GM18909 (cell line): Measurements from ENCODE around the gene MAL.

Source experiments
- ATAC-seq: cut with Tn5 transposase; IDR thresholded peaks from one replicate; pipeline ENCODE4 v1.9.1; 2021; ENCODE audit warnings: mild to moderate bottlenecking; ENCODE audit not compliant: unreplicated experiment, poor library complexity

Gene MAL

DNA sequence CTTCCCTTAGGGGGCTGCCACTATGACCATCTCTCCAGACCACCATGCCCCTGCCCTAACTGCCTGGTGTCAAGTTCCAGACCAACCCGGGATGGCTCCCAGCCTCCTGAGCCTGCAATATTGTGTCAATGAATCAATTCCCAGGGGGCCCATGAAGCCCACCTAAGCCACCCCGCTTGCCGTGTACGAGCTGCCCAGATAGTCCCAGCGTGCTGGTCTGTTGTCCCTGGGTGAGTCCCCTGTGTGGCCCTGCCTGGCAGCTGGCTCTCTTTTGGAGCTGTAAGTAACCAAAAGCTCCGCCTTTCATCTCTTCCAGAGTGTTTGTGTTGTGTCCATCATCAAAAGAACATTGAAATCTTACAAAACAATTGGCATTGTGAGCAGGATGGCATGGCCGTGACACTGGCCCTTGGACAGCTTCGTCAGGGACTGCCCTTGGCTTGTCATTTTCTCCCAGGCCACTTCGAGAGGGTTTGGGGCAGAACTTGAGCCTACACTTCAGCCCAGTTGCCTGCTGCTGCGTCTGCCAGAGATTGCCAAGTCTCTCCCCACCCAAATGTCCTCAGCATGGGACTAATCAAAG lies 11.3 kb upstream of the MAL start:
- ATAC-seq: no peak

DNA sequence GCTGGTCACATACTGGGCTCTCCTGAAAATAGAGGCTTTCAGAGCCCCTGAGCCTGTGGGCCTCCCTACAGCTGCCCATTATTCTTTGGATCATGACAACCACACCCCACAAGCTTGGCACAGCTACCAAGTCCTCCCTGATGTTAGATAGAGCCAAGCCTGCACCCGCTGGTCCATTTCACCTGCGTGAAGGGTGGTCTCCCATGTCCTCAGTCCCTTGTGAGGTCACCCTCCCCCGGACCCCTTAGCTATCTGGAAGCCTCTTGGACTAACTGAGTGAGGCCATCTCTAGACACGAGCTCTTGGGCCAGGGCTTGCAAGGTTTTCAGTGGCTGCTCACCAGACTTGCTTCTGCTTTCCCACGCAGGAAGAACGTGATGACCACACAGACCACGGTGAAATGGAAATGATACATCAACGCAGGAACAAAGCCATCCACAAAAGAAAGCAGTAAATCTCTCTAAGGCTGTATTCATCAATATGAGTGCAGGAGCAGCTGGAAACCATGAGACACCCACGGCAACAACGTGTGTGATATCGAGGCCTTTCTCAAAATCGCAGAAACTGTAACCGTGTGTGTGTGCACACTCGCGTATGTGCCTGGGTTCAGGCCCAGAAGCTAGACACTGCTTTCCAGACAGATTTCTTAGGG lies 10.1 kb upstream of the MAL start:
- no peak for ATAC-seq

DNA sequence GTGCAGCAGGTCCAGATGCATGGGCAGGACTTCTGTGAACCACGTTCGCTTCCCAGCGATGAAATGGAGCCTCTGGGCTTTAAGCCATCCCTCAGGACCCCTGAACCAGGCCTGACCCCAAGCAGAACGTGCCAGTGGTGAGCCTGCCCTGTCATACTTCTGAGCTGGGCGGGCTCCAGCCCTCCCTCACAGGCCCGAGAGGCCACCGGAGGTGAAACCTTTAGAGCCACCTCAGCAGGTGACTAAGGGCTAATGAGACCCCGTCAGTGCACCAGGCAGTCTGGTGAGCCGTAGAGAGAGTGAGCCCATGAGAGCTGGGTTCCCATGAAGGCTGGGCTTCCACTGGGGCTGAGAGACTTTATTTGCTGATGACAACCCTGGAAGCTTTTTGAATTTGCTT lies 8.9 kb upstream of the MAL start:
- ATAC-seq: no peak

DNA sequence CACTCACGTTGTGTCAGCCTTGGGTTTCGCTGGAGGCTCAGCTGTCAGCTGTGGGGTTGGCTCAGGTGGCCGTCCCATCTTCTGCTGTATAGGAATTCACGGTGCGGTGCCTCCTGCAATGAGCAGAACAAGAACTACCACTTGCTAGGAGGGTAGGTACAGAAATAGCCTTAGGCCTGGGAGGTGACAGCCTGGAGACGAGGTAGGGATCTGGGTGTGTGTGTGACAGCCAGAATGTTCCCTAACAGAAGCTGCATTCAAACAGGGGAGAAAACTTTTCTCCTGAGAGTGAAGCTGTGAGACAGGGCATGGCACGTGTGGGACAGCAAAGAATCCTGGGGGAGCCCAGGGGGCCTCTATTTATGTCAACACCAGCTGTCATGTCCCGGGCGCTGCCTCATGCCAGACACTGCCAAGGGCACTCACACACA lies 8.4 kb upstream of the MAL start:
- no peak for ATAC-seq

DNA sequence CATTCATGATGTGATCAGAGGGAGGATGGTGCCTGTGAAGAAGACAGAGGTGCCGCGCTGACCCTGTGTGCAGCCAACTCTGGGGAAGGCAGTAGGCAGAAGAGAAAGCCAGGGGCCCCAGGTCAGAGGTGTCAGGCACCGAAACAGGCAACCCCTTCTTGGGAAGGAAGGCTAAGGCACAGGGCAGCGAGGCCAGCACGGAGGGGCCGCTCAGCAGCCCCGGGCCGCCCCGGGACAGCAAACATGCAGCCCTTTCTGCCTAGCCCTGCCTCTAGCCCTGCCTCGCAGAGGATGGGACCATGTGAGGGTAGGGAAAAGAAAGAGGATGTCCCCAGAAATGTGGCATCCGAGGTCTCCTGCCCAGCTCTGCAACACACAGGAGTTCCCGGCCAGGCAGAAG lies 7.7 kb upstream of the MAL start:
- no peak for ATAC-seq

DNA sequence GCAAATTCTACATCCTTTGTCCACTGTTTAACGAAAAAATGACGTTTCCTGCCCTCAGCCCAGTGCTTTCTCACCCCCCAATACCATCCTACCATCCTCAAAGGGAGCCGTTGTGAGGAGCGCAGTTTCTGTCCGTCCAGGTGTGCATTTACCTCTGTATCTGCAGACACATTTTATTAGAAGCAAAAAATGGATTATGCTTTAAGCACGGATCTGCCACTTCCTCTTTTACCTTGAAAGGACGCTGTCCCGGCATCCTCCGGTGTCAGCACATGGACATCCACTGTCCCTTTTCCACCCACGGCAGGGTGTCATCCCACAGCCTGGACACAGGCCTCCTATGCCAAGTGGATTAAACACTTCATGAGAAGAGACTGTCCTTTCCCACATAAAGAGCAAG lies 7.2 kb upstream of the MAL start:
- no peak for ATAC-seq

DNA sequence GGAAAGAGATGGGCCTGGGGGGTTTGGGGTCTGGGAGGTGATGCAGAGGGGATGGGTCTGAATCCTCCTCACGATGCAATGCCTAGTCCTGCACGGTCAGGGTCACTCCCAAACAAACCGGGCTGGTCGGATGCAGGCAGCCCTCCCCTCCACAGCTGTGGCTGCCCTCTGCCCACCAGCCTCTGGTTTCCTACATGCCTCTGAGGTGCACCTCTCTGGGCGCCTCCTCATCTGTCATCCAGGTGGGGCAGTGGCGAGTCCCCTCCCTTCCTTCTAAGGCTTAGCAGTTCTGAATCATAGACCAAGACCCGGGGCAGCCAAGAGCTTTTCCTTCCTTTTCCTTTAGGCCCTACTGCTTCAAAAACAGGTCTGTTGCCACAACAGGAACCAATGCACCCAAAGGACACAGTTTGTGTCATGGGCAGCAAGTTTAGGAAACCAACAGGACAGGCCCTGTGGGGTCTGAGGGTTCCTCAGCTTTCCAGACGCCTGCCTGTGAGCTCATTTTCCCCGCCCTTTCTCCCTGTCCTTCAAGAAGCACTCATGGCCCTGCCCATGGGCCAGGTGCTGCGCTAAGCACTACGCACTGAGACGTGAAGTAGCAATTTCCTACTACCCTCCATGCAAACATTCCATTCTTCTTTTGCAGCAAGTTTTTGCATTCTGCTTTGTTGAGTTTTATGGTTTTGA lies 6.5 kb upstream of the MAL start:
- ATAC-seq: no peak

DNA sequence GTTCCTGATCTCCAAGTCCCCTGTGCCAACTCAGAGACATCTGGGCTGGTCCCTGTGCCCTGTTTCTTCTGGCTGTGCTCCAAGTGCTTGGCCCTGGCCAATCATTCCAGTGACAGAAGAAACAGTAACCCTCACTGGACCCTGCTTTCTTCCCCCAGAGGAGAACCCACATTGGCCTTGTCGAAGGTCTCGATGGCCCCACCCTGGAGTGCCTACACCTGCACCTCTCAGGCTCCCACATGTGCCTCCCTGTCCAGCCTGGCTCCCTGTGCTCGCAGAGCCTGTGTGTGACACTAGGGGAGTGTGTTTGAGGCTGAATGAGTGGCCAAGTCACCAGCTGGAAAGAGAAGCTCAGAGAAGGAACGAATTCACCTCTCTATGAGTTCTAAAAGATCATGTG lies 5.9 kb upstream of the MAL start:
- ATAC-seq: no peak

DNA sequence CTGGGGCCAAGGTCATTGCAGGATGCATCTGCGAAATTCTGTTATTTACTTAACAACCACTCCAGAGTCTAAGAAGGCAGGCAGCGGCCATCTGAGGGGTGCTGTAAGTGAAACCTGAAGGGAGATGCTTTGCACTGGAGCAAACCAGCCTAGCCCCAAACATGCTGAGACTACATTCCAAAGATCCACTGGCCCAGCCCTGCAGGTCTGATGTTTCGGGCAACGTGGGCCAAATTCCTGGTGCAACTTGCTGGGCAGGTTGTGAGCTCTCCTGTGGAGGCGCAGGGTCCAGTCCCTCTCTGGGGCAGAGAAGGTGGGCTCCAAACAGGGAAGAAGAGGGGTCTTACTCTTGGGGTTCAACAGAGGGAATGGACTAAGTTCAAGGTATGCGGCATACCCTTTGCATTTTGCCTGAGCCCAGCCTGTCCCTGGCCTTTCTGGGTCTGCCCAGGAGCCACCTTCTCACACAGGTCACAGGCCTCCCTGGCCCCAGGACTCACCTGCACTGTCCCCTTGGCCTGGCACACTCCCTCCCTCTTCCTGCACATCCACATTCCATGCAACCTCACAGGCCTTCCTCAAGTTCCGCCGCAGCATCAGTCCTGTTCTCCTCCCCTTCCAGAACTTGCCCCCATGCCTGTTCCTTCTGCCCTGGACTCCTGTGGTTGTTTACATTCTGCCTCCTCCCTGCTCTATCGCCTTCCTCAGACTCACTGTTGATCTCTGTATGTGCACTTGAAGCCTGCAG lies 5.1 kb upstream of the MAL start:
- ATAC-seq: no peak

DNA sequence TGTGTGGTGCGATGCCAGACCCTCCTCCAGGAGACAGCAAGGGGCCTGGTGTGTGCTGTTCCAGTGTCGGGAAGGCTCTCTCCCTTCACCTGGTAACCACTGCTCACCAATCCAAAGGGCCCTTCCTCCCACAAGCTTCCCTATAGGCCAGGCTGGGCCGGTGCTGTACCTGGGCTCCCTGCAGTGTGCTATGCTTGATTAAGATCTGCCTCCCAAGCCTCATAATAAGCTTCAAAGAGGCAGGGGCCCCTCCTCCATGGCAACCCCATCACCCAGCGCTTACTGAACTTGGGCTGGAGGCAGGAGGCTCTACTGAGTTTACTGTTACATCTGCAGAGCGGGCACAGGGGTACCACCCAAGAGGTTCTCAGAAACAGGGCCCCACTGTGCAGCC lies 4.5 kb upstream of the MAL start:
- ATAC-seq: no peak

DNA sequence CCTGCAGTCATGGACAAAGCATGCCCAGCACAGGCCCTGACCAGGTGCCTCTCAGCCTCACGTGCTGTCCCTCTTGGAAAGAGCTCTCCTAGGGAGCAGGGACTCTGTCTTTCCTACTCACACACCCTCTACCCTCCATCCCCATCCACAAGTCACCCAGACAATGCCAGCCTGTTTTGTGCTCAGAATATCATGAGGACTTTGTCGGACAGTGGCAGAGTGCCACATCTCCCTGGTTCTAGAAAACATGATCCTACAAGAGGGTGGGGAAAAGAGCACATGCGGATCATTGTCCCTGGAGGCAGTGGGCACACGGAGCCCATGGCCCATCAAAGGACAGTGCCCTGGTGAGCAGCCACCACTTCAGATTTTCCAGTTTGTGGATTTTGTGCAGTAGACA lies 3.7 kb upstream of the MAL start:
- ATAC-seq: no peak

DNA sequence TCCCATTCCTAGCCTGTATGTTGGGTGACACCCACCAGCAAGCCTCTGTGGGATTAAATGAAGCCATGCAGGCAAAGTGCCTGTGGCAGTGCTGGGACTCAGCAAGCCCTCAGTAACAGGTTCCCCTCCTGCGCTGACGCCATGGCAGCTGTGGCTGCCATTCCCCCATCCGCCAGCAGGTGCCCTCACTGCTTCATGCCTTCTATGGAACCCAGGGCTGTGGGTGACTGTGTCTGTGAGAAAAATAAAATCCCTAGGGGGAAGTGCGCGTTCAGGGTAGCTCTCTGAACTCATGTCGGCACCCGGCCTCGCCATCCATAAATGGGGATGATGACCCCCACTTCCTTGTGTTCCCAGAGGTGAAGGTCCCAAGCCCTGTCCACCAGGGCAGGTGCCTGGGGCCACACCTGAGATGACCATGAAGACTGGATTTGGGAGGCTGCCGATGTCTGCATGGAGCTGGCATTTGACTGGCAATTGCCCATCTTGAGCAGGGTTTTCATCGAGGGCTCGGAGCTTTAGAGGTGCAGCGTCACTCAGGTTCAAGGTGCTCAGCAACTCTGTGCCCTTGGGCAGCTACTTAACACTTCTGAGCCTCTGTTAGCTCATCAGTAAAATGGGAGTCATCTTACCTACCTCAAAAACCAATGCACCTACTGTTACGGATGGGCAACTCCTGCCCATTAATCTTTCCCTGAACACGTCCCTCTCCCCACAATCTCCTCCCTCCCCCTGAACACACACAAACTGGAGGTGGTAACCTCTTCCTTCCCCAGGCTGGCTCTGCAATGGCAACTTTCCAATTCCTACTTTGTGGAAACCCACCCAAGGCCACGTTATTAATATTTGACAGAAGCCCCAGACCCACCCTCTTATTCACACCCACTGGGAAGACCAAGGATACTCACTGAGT lies 2.9 kb upstream of the MAL start:
- peak; percentile 86 for ATAC-seq

DNA sequence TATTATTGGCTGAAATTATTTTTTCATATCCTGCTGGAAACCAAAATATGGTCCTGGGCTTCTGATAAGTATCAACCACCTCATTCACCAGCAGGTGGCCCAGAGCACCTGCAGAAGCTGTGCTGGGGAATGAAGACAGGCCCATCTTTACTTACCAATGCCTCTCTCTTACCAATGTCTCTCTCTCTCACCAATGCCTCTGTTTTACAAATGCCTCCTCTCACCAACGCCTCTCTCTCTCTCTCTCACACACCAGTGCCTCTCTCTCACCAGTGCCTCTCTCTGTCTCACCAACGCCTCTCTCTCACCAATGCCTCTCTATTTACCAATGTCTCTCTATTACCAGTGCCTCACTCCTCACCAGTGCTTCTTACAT lies 2.3 kb upstream of the MAL start:
- peak; percentile 45 for ATAC-seq

DNA sequence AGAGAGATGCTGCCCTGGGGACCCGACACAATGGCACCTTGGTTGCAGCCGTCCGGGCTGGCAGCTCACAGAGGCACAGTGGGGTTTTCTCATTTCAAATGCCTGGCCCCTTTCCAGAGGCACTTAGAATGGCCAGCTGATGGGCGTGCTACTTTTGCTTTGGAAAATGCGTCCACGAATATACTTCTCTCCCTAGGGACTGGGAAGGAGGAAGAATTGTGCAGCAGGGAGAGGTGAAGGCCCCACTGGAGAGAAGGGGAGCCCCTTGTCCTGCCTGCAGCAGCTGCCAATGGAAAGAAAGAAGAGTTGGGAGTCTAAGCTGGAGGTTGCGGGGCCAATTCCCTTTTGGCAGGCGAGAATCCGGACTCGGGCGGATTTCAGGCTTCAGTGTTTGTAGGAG lies 1.1 kb upstream of the MAL start:
- ATAC-seq: no peak

DNA sequence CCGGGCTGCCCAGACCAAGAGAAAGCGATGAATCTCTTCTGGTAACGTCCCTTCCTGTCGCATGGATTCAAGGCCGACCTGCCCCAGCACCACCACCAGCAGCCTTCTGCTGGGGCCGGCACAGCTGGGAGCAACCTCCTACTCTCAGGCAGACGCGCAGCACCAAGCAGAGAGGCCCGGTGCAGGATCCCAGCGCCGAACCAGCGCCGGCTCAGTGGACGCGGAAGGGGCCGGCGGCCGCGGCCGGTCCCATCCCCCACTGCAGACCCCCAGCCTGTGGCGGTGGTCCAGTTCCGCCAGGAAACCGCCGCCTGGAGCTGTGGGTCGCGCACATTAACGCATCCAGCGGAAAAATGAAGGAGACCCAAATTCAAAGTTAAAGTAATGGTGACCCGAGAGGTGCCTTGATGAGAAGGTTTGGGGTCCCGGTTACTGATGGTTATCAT lies 525 bp upstream of the MAL start:
- ATAC-seq: no peak

DNA sequence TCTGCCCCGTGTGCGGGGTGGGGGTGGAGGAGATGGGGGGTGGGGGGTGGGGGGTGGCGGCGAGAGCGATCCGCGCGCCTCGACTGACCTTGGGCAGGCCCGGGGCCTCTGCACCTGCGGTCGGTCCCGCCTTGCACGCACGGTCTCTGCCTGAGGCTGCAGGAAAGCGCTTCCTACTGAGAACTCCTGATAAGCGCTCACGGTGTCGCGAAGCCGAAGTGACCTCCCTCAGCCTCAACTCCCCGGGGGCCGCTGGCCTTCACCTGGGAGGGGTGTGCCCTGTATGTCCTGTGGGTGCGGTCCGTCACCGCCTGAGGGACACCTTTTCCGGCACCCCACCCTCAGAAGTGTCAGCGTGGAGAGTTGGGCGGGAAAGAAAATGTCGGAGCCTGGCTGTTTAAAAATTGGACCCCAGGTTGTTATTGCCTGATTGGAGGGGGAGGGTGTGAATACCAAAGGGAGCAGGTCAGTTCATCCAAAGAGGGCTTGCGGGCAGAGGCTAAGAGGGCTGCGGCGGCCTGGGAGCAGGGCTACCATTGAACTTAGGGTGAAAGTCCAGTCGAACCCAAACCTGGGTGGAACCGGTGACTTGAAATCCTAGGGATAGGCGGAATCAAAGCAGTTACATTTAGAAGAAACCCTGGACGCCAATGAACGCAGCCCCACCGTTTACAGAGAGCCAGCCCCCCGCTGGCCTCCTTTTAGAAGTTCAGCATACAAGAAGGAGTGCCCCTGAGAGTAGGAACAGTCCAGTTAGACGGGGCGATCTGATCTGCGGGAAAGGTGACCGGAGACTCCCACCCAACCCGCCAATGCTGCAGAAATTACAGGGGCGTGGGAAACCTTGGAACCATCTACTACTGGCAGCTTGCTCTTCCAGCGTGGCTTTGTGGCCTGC lies 1.2 kb downstream of the MAL start:
- ATAC-seq: no peak

DNA sequence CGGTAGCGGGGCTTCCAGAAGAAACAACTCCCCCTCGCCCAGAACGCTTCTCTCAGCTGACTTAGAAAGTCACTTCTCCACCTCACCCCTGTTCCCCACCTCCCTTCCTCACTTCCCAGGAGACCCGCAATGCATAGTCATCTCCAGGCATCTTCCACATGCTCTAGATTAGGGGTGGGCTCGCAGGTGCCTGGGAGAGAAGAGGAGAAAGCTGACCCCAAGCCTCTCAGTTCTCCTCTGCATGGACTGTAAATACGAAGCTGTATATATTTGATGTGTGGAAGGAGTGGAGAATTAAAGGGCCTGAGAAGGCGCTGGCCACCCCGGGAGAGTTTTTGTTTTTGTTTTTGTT lies 1.8 kb downstream of the MAL start:
- ATAC-seq: no peak

DNA sequence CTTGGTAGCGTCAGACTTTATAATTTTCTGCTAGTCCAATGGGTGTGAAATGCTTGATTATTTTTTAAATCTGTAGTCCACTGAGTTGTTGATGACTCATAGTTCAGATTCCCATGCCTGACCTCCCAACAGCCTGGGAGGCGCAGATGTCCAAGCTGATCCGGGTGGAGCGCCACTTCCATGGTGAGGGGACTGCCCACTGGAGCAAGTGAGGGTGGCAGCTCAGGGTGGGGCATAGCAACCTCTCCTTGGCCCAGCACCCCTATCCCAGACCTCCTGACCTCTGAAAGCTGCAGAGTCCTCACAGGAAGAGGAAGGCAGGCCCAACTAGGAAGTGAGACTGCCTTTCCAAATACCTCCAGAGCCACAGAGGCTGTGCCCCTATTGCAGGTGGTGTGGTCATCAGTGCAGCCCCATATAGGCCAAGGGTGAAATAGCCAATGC lies 4.4 kb downstream of the MAL start:
- ATAC-seq: no peak

DNA sequence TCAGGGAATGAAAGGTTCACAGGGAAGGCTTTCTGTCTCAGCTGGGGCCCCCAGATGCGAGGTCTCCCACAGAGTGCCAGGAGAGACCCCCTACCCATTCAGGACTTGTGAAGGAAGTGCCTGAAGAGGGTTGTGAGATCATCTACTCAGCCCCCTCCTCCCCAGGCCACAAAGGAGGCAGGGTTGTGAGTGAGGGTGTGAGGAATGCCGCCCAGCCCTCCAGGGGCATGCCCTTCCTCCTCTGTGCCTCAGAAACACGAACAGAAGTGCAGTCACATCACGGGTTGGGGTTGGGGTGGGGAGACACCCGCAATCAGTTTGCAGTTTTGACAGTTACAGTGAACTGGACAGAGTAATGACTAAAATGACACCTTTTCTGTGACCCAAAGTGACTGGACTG lies 5.0 kb downstream of the MAL start:
- ATAC-seq: no peak
